HL-60 (cell line): ENCODE data around the gene MALRD1.

Experiments
- DNase-seq, 2 experiments: peaks; one replicate each; pipeline ENCODE4 v3.0.0-alpha.2; 2010 to 2020; ENCODE audit warnings: low read depth in 1 of 2, low spot score in 1 of 2
- H3K27ac ChIP-seq: fragments of 250-450 bp; sonication (Bioruptor Pico); replicated peaks from 2 replicates; pipeline ENCODE4 v1.5.1; 2020; ENCODE audit warnings: mild to moderate bottlenecking, moderate library complexity
- H3K27me3 ChIP-seq: fragments of 250-450 bp; sonication (Bioruptor Pico); 2 replicates; pipeline ENCODE4 v1.5.1; 2021; ENCODE audit warnings: mild to moderate bottlenecking, moderate library complexity; ENCODE audit not compliant: insufficient read depth, poor library complexity, severe bottlenecking
- H3K4me3 ChIP-seq: replicated peaks from 2 replicates; pipeline ENCODE4 v1.5.1; 2011; ENCODE audit warnings: mild to moderate bottlenecking, control low read depth, low read length; ENCODE audit not compliant: insufficient read depth
- CTCF ChIP-seq: IDR thresholded peaks from one replicate; pipeline ENCODE4 v1.5.1; 2011; ENCODE audit warnings: low read length, control low read depth, inconsistent platforms; ENCODE audit not compliant: insufficient read depth
- GABPA ChIP-seq: IDR thresholded peaks from 2 replicates; pipeline ENCODE4 v1.6.1; 2012; ENCODE audit warnings: low read depth
- POLR2AphosphoS5 ChIP-seq: IDR thresholded peaks from 2 replicates; pipeline ENCODE4 v1.6.1; 2012; ENCODE audit warnings: low read depth
- SPI1 ChIP-seq: IDR thresholded peaks from 2 replicates; pipeline ENCODE4 v1.6.1; 2012; ENCODE audit warnings: low read depth, mild to moderate bottlenecking, borderline replicate concordance
- TF ChIP-seq, protein P1 (sequence below): IDR thresholded peaks from 2 replicates; pipeline ENCODE4 v1.6.1; 2012; ENCODE audit warnings: low read depth; ENCODE audit not compliant: insufficient replicate concordance

The MALRD1 gene

DNA sequence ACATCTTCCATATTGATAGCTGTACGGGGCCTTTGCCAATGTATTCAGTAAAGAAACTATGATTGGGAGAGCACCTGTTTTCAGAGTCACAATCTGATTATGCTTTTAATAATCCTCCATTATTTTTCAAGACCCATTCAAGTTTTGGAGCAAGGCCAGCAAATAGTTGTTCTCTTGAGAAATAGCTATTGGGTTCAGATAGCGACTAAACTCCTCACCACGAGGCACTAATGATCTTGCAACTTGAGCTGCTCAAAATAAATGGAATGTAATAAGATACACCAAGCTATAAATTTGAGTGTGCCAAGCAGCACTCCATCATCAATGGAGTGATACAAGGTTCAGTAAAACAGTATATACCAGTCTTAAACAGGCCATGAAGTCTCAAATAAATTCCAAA is 7.4 kb upstream of the MALRD1 start:
- Histone ChIP-seq H3K27me3 (no peaks in the 10 kb centered on the region), H3K27ac (no peak overlapping the region), H3K4me3 (no peak overlapping the region)
- DNase-seq = no peak
- no peak for TF ChIP-seq SPI1
- TF ChIP-seq GABPA = no peak
- TF ChIP-seq POLR2AphosphoS5 = no peak
- TF ChIP-seq, protein P1, sequence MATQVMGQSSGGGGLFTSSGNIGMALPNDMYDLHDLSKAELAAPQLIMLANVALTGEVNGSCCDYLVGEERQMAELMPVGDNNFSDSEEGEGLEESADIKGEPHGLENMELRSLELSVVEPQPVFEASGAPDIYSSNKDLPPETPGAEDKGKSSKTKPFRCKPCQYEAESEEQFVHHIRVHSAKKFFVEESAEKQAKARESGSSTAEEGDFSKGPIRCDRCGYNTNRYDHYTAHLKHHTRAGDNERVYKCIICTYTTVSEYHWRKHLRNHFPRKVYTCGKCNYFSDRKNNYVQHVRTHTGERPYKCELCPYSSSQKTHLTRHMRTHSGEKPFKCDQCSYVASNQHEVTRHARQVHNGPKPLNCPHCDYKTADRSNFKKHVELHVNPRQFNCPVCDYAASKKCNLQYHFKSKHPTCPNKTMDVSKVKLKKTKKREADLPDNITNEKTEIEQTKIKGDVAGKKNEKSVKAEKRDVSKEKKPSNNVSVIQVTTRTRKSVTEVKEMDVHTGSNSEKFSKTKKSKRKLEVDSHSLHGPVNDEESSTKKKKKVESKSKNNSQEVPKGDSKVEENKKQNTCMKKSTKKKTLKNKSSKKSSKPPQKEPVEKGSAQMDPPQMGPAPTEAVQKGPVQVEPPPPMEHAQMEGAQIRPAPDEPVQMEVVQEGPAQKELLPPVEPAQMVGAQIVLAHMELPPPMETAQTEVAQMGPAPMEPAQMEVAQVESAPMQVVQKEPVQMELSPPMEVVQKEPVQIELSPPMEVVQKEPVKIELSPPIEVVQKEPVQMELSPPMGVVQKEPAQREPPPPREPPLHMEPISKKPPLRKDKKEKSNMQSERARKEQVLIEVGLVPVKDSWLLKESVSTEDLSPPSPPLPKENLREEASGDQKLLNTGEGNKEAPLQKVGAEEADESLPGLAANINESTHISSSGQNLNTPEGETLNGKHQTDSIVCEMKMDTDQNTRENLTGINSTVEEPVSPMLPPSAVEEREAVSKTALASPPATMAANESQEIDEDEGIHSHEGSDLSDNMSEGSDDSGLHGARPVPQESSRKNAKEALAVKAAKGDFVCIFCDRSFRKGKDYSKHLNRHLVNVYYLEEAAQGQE = no peak
- TF ChIP-seq CTCF = no peak

DNA sequence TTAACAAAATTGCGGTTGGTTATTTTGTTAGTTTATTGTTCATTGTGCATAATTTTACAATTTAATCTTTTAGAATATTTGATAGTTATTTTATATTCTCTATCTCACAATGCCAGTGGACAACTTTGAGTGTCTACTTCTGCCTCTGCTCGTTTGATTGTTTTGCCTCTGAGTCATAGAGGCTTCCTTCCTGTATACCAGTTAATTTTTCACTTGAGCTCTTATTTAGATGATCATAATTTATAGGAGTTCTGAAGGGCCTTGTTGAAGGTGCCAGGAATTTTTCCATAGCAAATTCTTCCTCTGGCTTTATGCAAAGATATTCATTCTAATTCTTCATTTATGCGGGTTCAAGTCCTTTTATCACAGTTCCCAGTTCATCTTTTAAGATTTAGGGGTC is 5.2 kb upstream of the MALRD1 start:
- Histone ChIP-seq H3K27me3 (no peaks in the 10 kb centered on the region), H3K4me3 (no peak overlapping the region), H3K27ac (no peak overlapping the region)
- DNase-seq = no peak
- TF ChIP-seq CTCF = no peak
- TF ChIP-seq GABPA = no peak

DNA sequence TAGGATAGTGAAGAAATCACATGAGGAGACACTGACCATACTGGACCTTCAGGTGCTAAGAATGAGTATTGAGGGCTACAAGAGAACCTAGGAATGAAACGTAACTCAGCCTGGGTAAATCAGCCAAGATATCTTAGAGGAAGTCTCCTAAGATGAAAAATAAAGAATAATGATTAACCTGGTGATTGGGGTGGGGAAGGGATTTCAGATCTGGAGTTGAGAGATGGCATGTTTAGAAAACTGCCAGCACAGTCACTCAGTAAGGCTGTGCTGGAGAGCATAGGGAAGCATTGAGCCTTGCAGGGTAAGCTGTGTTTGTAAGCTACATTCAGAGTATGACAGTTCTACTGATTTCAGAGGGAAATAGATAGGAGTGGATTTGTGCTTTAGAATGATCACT is 1.9 kb upstream of the MALRD1 start:
- no peak for DNase-seq
- H3K27ac ChIP-seq = no peak overlapping the region
- TF ChIP-seq, protein P1 = no peak
- TF ChIP-seq CTCF = no peak
- H3K27me3 ChIP-seq = no peaks in the 10 kb centered on the region
- H3K4me3 ChIP-seq = no peak overlapping the region

- Histone ChIP-seq H3K27me3 (no peaks in the 10 kb centered on the region), H3K4me3 (no peak overlapping the region), H3K27ac (no peak overlapping the region)
- TF ChIP-seq POLR2AphosphoS5 (no peak), CTCF (no peak), SPI1 (no peak), GABPA (no peak)
- TF ChIP-seq, protein P1 = no peak
- no peak for DNase-seq
Observed at GRCh38 chr10:19048891-19049290, 290 bp downstream of the MALRD1 start.
